Sigmoid colon (tissue), 7 donors: ENCODE data around the gene GTF3C1. TPM values are rescaled to one million over a fixed set of nuclear protein-coding genes. Genes with fewer than 3 reads are reported as not detected.

Experiments used
- DNase-seq: peaks from one replicate; pipeline ENCODE4 v3.0.0-alpha.2; 2019
- H3K27ac ChIP-seq, 4 donors: fragments of 200-600 bp; sonication (generic); one replicate each; pipeline ENCODE4 v1.5.1; 2016 to 2019; ENCODE audit warnings: mild to moderate bottlenecking in 1 of 4
- H3K27me3 ChIP-seq, 3 donors: fragments of 200-600 bp; sonication (generic); one replicate each; pipeline ENCODE4 v1.5.1; 2019; ENCODE audit warnings: mild to moderate bottlenecking in 1 of 3
- H3K36me3 ChIP-seq, 4 donors: fragments of 200-600 bp; sonication (generic); one replicate each; pipeline ENCODE4 v1.5.1; 2016 to 2019
- H3K4me1 ChIP-seq, 4 donors: fragments of 200-600 bp; sonication (generic); one replicate each; pipeline ENCODE4 v1.5.1; 2017 to 2019
- H3K4me3 ChIP-seq, 4 donors: fragments of 200-600 bp; sonication (generic); one replicate each; pipeline ENCODE4 v1.5.1; 2017 to 2019; ENCODE audit warnings: mild to moderate bottlenecking in 2 of 4, moderate library complexity in 1 of 4
- H3K9me3 ChIP-seq, 4 donors: fragments of 200-600 bp in 3 of 4; sonication (generic) in 3 of 4; one replicate each; pipeline versions ENCODE4 v1.5.1 to v1.6.1; 2013 to 2019
- EP300 ChIP-seq, 4 donors: sonication (generic); formaldehyde crosslinking; IDR thresholded peaks; one replicate each; pipeline ENCODE4 v1.6.1; 2017; ENCODE audit warnings: antibody characterized with exemption in 4 of 4
- POLR2A ChIP-seq, 2 donors: fragments of 450-650 bp; IDR thresholded peaks; one replicate each; pipeline ENCODE4 v1.6.1; 2016; ENCODE audit warnings: antibody characterized with exemption in 2 of 2, mild to moderate bottlenecking in 2 of 2, moderate library complexity in 2 of 2
- POLR2AphosphoS5 ChIP-seq, 4 donors: sonication (generic); formaldehyde crosslinking; IDR thresholded peaks; one replicate each; pipeline ENCODE4 v1.6.1; 2017; ENCODE audit warnings: antibody characterized with exemption in 4 of 4
- WGBS, 2 donors: extraction: QIAGEN DNeasy Blood & Tissue Kit; methylation state at CpG; one replicate each; pipeline ENCODE4 v1.1.7; 2013; 5-methylcytosine and 5-hydroxymethylcytosine counted together
- intact Hi-C: fragments of 100-400 bp; cut with DNase I; formaldehyde crosslinking; loops from one replicate; pipeline ENCODE4 v1.15.1; 2023
- polyA plus RNA-seq, 3 donors: library from polyadenylated mRNA; stranded (reverse); fragments of 200-250 nt; gene quantifications; one replicate each; pipeline ENCODE4 v1.2.3, GENCODE V29; 2013
- total RNA-seq, 4 donors: library from RNA; depleted of rRNA; stranded (reverse); fragments of >200 nt; gene quantifications; one replicate each; pipeline ENCODE4 v1.1.0, GENCODE V29; 2016
- TF ChIP-seq, protein P1 (sequence below), 4 experiments: fragments of 450-650 bp in 3 of 4; fragments of 200-600 bp in 1 of 4; IDR thresholded peaks; one replicate each; pipeline ENCODE4 v1.5.1; 2016 to 2019; ENCODE audit warnings: antibody characterized with exemption in 4 of 4, mild to moderate bottlenecking in 3 of 4, moderate library complexity in 2 of 4
- donor health status: healthy with polysubstance abuse.
- donor health status: Bipolar disorder and iron deficiency.
- donor health status: healthy.

Gene GTF3C1
- total and polyA plus RNA-seq, 7 donors, result 9.0 to 74.2 (median 37.5) TPM

- TF ChIP-seq, protein P1, sequence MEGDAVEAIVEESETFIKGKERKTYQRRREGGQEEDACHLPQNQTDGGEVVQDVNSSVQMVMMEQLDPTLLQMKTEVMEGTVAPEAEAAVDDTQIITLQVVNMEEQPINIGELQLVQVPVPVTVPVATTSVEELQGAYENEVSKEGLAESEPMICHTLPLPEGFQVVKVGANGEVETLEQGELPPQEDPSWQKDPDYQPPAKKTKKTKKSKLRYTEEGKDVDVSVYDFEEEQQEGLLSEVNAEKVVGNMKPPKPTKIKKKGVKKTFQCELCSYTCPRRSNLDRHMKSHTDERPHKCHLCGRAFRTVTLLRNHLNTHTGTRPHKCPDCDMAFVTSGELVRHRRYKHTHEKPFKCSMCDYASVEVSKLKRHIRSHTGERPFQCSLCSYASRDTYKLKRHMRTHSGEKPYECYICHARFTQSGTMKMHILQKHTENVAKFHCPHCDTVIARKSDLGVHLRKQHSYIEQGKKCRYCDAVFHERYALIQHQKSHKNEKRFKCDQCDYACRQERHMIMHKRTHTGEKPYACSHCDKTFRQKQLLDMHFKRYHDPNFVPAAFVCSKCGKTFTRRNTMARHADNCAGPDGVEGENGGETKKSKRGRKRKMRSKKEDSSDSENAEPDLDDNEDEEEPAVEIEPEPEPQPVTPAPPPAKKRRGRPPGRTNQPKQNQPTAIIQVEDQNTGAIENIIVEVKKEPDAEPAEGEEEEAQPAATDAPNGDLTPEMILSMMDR (IDR thresholded peaks at IDR 0.05), result no peak
- TF ChIP-seq EP300 (IDR thresholded peaks at IDR 0.05) (no peak), POLR2A (IDR thresholded peaks at IDR 0.05) (no peak), POLR2AphosphoS5 (IDR thresholded peaks at IDR 0.05) (no peak)
- H3K36me3 ChIP-seq, result no peaks in the 10 kb centered on the region
- peaks cover 0 to 3% (median 0%) of the 10 kb centered on the region in 4 donors for H3K9me3 ChIP-seq
- H3K4me3 ChIP-seq, result no peak overlapping the region
- no peak for DNase-seq
- WGBS, 2 donors, result 10 to 13% methylated on average over 5 of the region's 5 CpGs
- no peak overlapping the region for H3K27ac ChIP-seq
- peaks cover 2 to 42% (median 23%) of the 10 kb centered on the region in 3 donors for H3K27me3 ChIP-seq
- intact Hi-C loops, result loop anchor here (5.0 kb wide), 1 partner anchor 68 kb away; no protein-coding TSS in a partner anchor
- H3K4me1 ChIP-seq, result no peaks in the 10 kb centered on the region
Observed at GRCh38 chr16:27450196-27450549, 99.5 kb downstream of the GTF3C1 start.

DNA sequence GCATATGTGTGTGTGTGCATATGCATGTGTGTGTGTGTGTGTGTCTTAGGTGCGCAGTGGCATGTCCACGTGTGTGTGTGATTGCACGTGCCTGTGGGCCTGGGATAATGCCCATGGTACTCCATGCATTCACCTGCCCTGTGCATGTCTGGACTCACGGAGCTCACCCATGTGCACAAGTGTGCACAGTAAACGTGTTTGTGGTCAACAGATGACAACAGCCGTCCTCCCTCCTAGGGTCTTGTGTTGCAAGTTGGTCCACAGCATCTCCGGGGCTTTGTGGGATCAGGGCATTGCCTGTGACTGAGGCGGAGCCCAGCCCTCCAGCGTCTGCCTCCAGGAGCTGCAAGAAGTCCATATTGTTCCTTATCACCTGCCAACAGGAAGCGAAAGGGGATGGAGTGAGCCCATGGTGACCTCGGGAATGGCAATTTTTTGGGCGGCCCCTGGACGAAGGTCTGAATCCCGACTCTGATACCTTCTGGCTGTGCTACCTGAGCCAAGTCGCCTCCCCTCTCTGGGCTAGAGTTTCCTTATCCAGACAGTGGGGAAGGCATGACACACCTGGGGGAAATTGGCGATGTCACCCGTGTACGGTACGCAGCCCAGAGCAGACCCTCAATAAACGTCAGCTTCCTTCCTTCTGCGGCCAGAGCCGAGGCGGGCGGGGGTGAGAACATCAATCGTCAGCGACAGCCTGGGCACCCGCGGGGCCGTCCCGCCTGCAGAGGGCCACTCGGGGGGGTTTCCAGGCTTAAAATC is 100.1 kb downstream of the GTF3C1 start:
- H3K4me1 ChIP-seq, result no peaks in the 10 kb centered on the region
- intact Hi-C loops, result loop anchor here (5.0 kb wide), 1 partner anchor 67 kb away; no protein-coding TSS in a partner anchor
- no peaks in the 10 kb centered on the region for H3K36me3 ChIP-seq
- DNase-seq, result no peak
- no peak for TF ChIP-seq POLR2A (IDR thresholded peaks at IDR 0.05)
- no peak for TF ChIP-seq EP300 (IDR thresholded peaks at IDR 0.05)
- no peak for TF ChIP-seq POLR2AphosphoS5 (IDR thresholded peaks at IDR 0.05)
- peaks cover 2 to 42% (median 23%) of the 10 kb centered on the region in 3 donors for H3K27me3 ChIP-seq
- H3K27ac ChIP-seq, result no peak overlapping the region
- peaks cover 0 to 6% (median 3%) of the 10 kb centered on the region in 4 donors for H3K9me3 ChIP-seq
- WGBS, 2 donors, result 23% methylated on average over 31 of the region's 31 CpGs
- H3K4me3 ChIP-seq, result no peak overlapping the region

- TF ChIP-seq EP300 (IDR thresholded peaks at IDR 0.05) (no peak), POLR2A (IDR thresholded peaks at IDR 0.05) (no peak)
- TF ChIP-seq, protein P1 (IDR thresholded peaks at IDR 0.05), result no peak
- Histone ChIP-seq H3K36me3 (no peaks in the 10 kb centered on the region), H3K27me3 (peaks cover 2 to 42% (median 23%) of the 10 kb centered on the region in 3 donors), H3K4me3 (no peak overlapping the region), H3K27ac (no peak overlapping the region), H3K4me1 (no peaks in the 10 kb centered on the region), H3K9me3 (peaks cover 0 to 14% (median 7%) of the 10 kb centered on the region in 4 donors)
- 85 to 86% methylated on average over 19 of the region's 19 CpGs for WGBS, 2 donors
- no peak for DNase-seq
- intact Hi-C loops, result no loop called here
Observed at GRCh38 chr16:27448532-27449433, 100.9 kb downstream of the GTF3C1 start.

DNA sequence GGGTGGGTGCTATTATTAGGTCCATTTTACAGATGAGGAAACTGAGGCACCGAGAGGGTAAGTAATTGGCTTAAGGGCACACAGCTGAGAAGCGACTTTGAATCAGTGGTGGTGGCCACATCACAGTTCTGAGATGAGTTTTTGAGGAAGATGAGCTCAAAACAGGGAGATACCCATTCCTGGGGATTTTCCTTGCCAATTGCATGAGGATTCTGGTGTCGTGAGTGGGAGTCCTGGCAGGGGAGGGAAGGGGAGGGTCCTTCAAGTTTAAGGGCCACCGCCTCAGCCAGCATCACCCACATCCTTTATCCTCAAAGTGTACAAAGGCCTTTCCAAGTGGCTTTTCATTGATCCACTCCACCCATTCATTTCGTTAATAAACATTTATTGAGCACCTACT is 102.4 kb downstream of the GTF3C1 start:
- Histone ChIP-seq H3K36me3 (no peaks in the 10 kb centered on the region), H3K4me3 (no peak overlapping the region), H3K9me3 (peaks cover 0 to 14% (median 7%) of the 10 kb centered on the region in 4 donors), H3K4me1 (no peaks in the 10 kb centered on the region), H3K27ac (no peak overlapping the region), H3K27me3 (peaks cover 2 to 42% (median 23%) of the 10 kb centered on the region in 3 donors)
- intact Hi-C loops, result no loop called here
- no peak for DNase-seq
- 88 to 90% methylated on average over 5 of the region's 5 CpGs for WGBS, 2 donors
- TF ChIP-seq POLR2AphosphoS5 (IDR thresholded peaks at IDR 0.05) (no peak), EP300 (IDR thresholded peaks at IDR 0.05) (no peak), POLR2A (IDR thresholded peaks at IDR 0.05) (no peak)
- TF ChIP-seq, protein P1 (IDR thresholded peaks at IDR 0.05), result no peak

DNA sequence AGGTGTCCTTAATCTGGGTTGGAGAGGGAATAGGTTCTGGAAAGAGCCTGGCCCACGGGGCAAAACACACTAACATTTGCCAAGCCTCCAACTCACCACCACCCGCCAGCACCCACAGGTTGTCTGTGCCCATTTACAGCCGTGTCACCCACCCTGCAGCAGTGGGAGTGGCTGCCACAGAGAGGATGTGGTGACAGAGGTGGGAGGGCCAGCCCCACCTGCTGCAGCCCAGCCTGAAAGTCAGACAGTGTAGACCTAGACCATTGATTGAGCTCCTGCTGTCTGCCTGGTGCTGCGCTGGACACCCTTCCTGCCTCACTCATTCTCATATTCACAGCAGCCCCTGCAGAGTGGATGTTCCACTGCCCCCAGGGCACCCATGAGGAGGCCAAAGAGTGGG is 103.0 kb downstream of the GTF3C1 start:
- TF ChIP-seq, protein P1 (IDR thresholded peaks at IDR 0.05), result no peak
- TF ChIP-seq POLR2A (IDR thresholded peaks at IDR 0.05) (no peak), POLR2AphosphoS5 (IDR thresholded peaks at IDR 0.05) (no peak), EP300 (IDR thresholded peaks at IDR 0.05) (no peak)
- Histone ChIP-seq H3K27me3 (peaks cover 2 to 42% (median 23%) of the 10 kb centered on the region in 3 donors), H3K27ac (no peak overlapping the region), H3K4me1 (no peaks in the 10 kb centered on the region), H3K4me3 (no peak overlapping the region), H3K36me3 (no peaks in the 10 kb centered on the region), H3K9me3 (peaks cover 0 to 14% (median 7%) of the 10 kb centered on the region in 4 donors)
- intact Hi-C loops, result no loop called here
- DNase-seq, result no peak
- 49 to 72% methylated on average over 4 of the region's 4 CpGs for WGBS, 2 donors
